Activated T-helper 9 cell treated with anti-CD3 and anti-CD28 coated beads, Interleukin-2, amount 50 U/mL, for 16 hours (primary cell): ENCODE measurements around the gene MACC1.

Experiments
- DNase-seq: peaks from one replicate; pipeline ENCODE4 v3.0.0-alpha.2; 2020; ENCODE audit warnings: low read depth

The MACC1 gene

GRCh38 chr7:20173828-20174227, 43.4 kb downstream of the MACC1 start:
- no peak for DNase-seq

- no peak for DNase-seq
Measured at GRCh38 chr7:20172736-20173334, 44.3 kb downstream of the MACC1 start.

GRCh38 chr7:20170633-20171032, 46.6 kb downstream of the MACC1 start:
- no peak for DNase-seq

GRCh38 chr7:20165146-20165510, 52.1 kb downstream of the MACC1 start:
- DNase-seq = no peak

GRCh38 chr7:20164425-20165145, 52.6 kb downstream of the MACC1 start:
- no peak for DNase-seq

GRCh38 chr7:20162665-20163064, 54.5 kb downstream of the MACC1 start:
- DNase-seq = no peak

GRCh38 chr7:20159226-20159747, 57.9 kb downstream of the MACC1 start:
- no peak for DNase-seq

- no peak for DNase-seq
Measured at GRCh38 chr7:20158684-20159083, 58.5 kb downstream of the MACC1 start.

- no peak for DNase-seq
Measured at GRCh38 chr7:20157456-20157855, 59.7 kb downstream of the MACC1 start.

GRCh38 chr7:20153999-20154398, 63.2 kb downstream of the MACC1 start:
- no peak for DNase-seq

- no peak for DNase-seq
Measured at GRCh38 chr7:20153567-20153966, 63.6 kb downstream of the MACC1 start.

GRCh38 chr7:20152511-20152910, 64.7 kb downstream of the MACC1 start:
- DNase-seq = no peak

GRCh38 chr7:20151708-20152456, 65.3 kb downstream of the MACC1 start:
- DNase-seq = no peak

GRCh38 chr7:20146451-20146850, 70.7 kb downstream of the MACC1 start:
- no peak for DNase-seq

GRCh38 chr7:20144801-20145200, 72.4 kb downstream of the MACC1 start:
- DNase-seq = no peak

- DNase-seq = no peak
Measured at GRCh38 chr7:20141666-20142065, 75.5 kb downstream of the MACC1 start.

GRCh38 chr7:20141002-20141345, 76.2 kb downstream of the MACC1 start:
- DNase-seq = no peak

GRCh38 chr7:20140291-20141001, 76.7 kb downstream of the MACC1 start:
- no peak for DNase-seq

- DNase-seq = no peak
Measured at GRCh38 chr7:20136647-20137046, 80.5 kb downstream of the MACC1 start.

- no peak for DNase-seq
Measured at GRCh38 chr7:20133803-20134202, 83.4 kb downstream of the MACC1 start.

GRCh38 chr7:20132585-20132984, 84.6 kb downstream of the MACC1 start:
- DNase-seq = no peak

GRCh38 chr7:20131776-20132175, 85.4 kb downstream of the MACC1 start:
- no peak for DNase-seq

- DNase-seq = no peak
Measured at GRCh38 chr7:20129920-20130319, 87.3 kb downstream of the MACC1 start.
